Breast epithelium (tissue), 4 donors: ENCODE results near the gene SPATA3. TPM values are rescaled to one million over a fixed set of nuclear protein-coding genes. Genes with fewer than 3 reads are reported as not detected.

Experiments used
- DNase-seq, 2 donors: peaks; one replicate each; pipeline ENCODE4 v3.0.0-alpha.2; 2019; ENCODE audit warnings: low spot score in 2 of 2
- H3K27ac ChIP-seq, 2 donors: fragments of 200-600 bp; sonication (generic) in 1 of 2; one replicate each; pipeline ENCODE4 v1.5.1; 2016 to 2019; ENCODE audit warnings: mild to moderate bottlenecking in 1 of 2
- H3K27me3 ChIP-seq, 2 donors: fragments of 200-600 bp; sonication (generic) in 1 of 2; one replicate each; pipeline versions ENCODE4 v1.5.1 to v1.6.0; 2017 to 2019; ENCODE audit warnings: control low read depth in 1 of 2, mild to moderate bottlenecking in 1 of 2
- H3K36me3 ChIP-seq: fragments of 200-600 bp; one replicate; pipeline ENCODE4 v1.5.1; 2019
- H3K4me1 ChIP-seq, 2 donors: fragments of 200-600 bp; sonication (generic); one replicate each; pipeline ENCODE4 v1.5.1; 2016 to 2019; ENCODE audit warnings: control low read depth in 1 of 2
- H3K4me3 ChIP-seq, 3 donors: fragments of 200-600 bp; sonication (generic); 1 replicate in 2 of 3; 2 replicates in 1 of 3; pipeline ENCODE4 v1.5.1; 2016 to 2019; ENCODE audit warnings: mild to moderate bottlenecking in 3 of 3, moderate library complexity in 2 of 3
- H3K9me3 ChIP-seq, 2 donors: fragments of 200-600 bp; sonication (generic) in 1 of 2; one replicate each; pipeline ENCODE4 v1.5.1; 2016 to 2019; ENCODE audit warnings: control low read depth in 1 of 2
- POLR2A ChIP-seq: fragments of 450-650 bp; IDR thresholded peaks from one replicate; pipeline ENCODE4 v1.6.1; 2016; ENCODE audit warnings: antibody characterized with exemption, mild to moderate bottlenecking, moderate library complexity
- POLR2AphosphoS5 ChIP-seq, 3 donors: sonication (generic); formaldehyde crosslinking; IDR thresholded peaks; one replicate each; pipeline ENCODE4 v1.6.1; 2017; ENCODE audit warnings: antibody characterized with exemption in 3 of 3
- intact Hi-C: fragments of 100-400 bp; cut with DNase I; formaldehyde crosslinking; loops from one replicate; pipeline ENCODE4 v1.15.1; 2023; ENCODE audit warnings: low total_unique reads
- total RNA-seq, 3 donors: library from RNA; depleted of rRNA; stranded (reverse); fragments of >200 nt; gene quantifications; one replicate each; pipeline ENCODE4 v1.1.0, GENCODE V29; 2016
- TF ChIP-seq, protein P1 (sequence below), 3 donors: fragments of 450-650 bp; IDR thresholded peaks; one replicate each; pipeline ENCODE4 v1.5.1; 2016 to 2017; ENCODE audit warnings: antibody characterized with exemption in 3 of 3, mild to moderate bottlenecking in 3 of 3, moderate library complexity in 3 of 3

Gene SPATA3
- total RNA-seq, 3 donors from 2014 or later, result not detected

DNA sequence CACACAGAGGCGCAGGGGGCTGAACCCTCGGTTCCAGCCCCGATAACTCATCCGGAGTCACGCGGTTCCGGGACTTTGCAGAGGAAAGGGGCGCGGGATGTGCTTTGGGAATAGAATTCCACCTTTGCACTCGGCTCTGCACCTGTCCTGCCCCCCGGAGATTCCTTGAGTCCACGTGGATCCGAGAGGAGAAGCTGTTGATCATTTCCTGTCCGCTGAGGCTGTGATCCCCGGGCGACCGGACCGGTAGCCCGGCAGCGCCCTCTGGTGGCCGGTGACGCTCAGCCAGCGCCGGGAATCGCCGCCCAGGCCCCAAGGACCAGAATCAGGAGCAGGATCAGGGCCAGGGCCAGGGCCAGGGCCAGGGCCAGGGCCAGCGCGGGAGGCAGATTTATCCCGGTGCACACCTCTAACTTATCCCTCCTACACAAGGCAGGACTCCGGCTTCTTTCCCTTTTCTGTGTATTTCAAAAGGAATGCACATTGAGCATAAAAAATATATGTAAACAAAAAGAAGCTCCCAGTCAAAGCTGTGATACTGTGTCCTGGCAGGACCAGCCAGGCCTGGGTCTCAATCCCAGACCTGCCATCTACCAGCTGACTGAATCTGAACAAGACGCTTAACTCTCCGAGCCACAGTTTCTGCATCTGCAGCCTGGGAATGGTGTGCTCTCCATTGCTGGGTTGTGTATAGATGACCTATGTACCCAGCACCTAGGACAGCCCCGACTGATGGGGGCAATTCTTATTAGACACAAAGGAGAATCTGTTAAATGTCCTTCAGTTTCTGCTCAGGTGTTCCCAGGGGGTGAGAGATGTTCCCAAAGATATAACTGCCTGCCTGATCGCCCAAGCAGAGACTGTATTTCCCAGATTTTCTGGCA lies 8.5 kb upstream of the SPATA3 start:
- Histone ChIP-seq H3K9me3 (no peaks in the 10 kb centered on the region), H3K27me3 (peaks cover 0 to 32% of the 10 kb centered on the region in 2 donors), H3K4me1 (no peaks in the 10 kb centered on the region), H3K4me3 (peak overlapping the region; percentile 26 to 70 (median 44)), H3K27ac (no peak overlapping the region), H3K36me3 (no peaks in the 10 kb centered on the region)
- peak; percentile 56 to 76 for DNase-seq
- intact Hi-C loops, result no loop called here
- TF ChIP-seq POLR2A, result no peak
- no peak for TF ChIP-seq POLR2AphosphoS5 (IDR thresholded peaks at IDR 0.05)
- TF ChIP-seq, protein P1, sequence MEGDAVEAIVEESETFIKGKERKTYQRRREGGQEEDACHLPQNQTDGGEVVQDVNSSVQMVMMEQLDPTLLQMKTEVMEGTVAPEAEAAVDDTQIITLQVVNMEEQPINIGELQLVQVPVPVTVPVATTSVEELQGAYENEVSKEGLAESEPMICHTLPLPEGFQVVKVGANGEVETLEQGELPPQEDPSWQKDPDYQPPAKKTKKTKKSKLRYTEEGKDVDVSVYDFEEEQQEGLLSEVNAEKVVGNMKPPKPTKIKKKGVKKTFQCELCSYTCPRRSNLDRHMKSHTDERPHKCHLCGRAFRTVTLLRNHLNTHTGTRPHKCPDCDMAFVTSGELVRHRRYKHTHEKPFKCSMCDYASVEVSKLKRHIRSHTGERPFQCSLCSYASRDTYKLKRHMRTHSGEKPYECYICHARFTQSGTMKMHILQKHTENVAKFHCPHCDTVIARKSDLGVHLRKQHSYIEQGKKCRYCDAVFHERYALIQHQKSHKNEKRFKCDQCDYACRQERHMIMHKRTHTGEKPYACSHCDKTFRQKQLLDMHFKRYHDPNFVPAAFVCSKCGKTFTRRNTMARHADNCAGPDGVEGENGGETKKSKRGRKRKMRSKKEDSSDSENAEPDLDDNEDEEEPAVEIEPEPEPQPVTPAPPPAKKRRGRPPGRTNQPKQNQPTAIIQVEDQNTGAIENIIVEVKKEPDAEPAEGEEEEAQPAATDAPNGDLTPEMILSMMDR (IDR thresholded peaks at IDR 0.05), result peak; percentile 56 to 80 (median 80)

DNA sequence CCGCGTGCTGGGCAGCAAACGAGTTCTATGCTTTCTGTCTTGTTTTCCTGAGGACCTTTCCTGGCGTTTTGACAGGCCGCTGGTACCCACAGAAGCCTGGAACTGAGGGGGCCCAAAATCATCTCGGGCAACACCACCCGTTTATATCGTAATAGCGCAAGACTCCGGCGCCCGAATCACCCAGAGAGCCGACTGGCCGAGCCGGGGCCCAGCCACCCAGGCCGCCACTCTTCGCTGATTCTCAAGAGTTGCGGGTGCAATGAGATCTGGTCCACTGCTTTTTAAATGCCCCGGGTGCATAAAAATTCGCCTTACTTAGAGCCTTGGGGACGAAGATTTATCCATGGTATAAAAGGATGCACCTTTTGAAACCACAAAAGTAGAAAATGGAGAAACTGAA lies 6.2 kb upstream of the SPATA3 start:
- peaks cover 0 to 39% of the 10 kb centered on the region in 2 donors for H3K27me3 ChIP-seq
- no peak overlapping the region for H3K27ac ChIP-seq
- H3K4me3 ChIP-seq, result no peak overlapping the region
- no peaks in the 10 kb centered on the region for H3K36me3 ChIP-seq
- no peaks in the 10 kb centered on the region for H3K9me3 ChIP-seq
- TF ChIP-seq, protein P1 (IDR thresholded peaks at IDR 0.05), result no peak
- TF ChIP-seq POLR2AphosphoS5 (IDR thresholded peaks at IDR 0.05) (no peak), POLR2A (no peak)
- intact Hi-C loops, result loop anchor here (5.0 kb wide), 1 partner anchor 157 kb away; no protein-coding TSS in a partner anchor
- H3K4me1 ChIP-seq, result no peaks in the 10 kb centered on the region
- DNase-seq, result no peak

GRCh38 chr2:230990131-230990898 lies 5.6 kb upstream of the SPATA3 start:
- H3K27me3 ChIP-seq, result peaks cover 0 to 39% of the 10 kb centered on the region in 2 donors
- TF ChIP-seq POLR2AphosphoS5 (IDR thresholded peaks at IDR 0.05) (no peak), POLR2A (no peak)
- TF ChIP-seq, protein P1 (IDR thresholded peaks at IDR 0.05), result no peak
- no peak for DNase-seq
- no peaks in the 10 kb centered on the region for H3K4me1 ChIP-seq
- H3K9me3 ChIP-seq, result no peaks in the 10 kb centered on the region
- intact Hi-C loops, result loop anchor here (5.0 kb wide), 1 partner anchor 158 kb away; no protein-coding TSS in a partner anchor
- H3K4me3 ChIP-seq, result no peak overlapping the region
- H3K27ac ChIP-seq, result no peak overlapping the region
- no peaks in the 10 kb centered on the region for H3K36me3 ChIP-seq

GRCh38 chr2:230990899-230991150 lies 5.1 kb upstream of the SPATA3 start:
- peaks cover 0 to 39% of the 10 kb centered on the region in 2 donors for H3K27me3 ChIP-seq
- no peaks in the 10 kb centered on the region for H3K9me3 ChIP-seq
- no peak for DNase-seq
- H3K4me3 ChIP-seq, result no peak overlapping the region
- no peaks in the 10 kb centered on the region for H3K36me3 ChIP-seq
- intact Hi-C loops, result loop anchor here (5.0 kb wide), 1 partner anchor 159 kb away; no protein-coding TSS in a partner anchor
- no peaks in the 10 kb centered on the region for H3K4me1 ChIP-seq
- H3K27ac ChIP-seq, result no peak overlapping the region
- TF ChIP-seq, protein P1 (IDR thresholded peaks at IDR 0.05), result no peak
- TF ChIP-seq POLR2A (no peak), POLR2AphosphoS5 (IDR thresholded peaks at IDR 0.05) (no peak)

DNA sequence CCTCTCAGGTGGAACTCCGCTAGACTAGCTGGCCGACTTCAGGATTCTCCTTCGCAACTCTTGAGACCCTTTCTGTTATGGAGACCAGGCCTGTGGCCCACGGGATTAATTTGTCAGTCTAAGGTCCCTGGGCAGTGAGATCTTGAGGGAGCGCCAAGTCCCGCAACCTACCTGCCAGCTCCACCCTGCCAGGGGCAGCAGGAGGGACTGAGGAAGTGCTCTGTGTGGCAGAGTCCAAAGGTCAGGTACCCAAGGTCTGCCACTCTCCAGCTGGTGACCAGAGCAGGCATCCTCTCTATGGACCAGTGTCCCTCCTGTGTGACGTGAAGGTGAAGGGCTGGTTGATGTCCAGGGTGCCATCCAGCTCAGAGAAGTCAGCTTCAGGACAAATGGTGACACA lies 4.3 kb upstream of the SPATA3 start:
- Histone ChIP-seq H3K9me3 (no peaks in the 10 kb centered on the region), H3K4me3 (no peak overlapping the region), H3K4me1 (no peaks in the 10 kb centered on the region), H3K27me3 (peaks cover 0 to 35% of the 10 kb centered on the region in 2 donors), H3K27ac (no peak overlapping the region), H3K36me3 (no peaks in the 10 kb centered on the region)
- intact Hi-C loops, result loop anchor here (5.0 kb wide), 1 partner anchor 159 kb away; no protein-coding TSS in a partner anchor
- TF ChIP-seq, protein P1 (IDR thresholded peaks at IDR 0.05), result no peak
- TF ChIP-seq POLR2A (no peak), POLR2AphosphoS5 (IDR thresholded peaks at IDR 0.05) (no peak)
- no peak for DNase-seq
